Gastroesophageal sphincter (tissue), 4 donors: ENCODE measurements around the gene FSCN2. TPM values are rescaled to one million over a fixed set of nuclear protein-coding genes. Genes with fewer than 3 reads are reported as not detected.

Experiments
- ATAC-seq: fragments of 150-250 bp; one replicate; pipeline ENCODE4 v1.9.1; 2016; ENCODE audit warnings: mild to moderate bottlenecking, moderate library complexity
- H3K27ac ChIP-seq, 4 donors: fragments of 200-600 bp; sonication (generic) in 3 of 4; 1 replicate in 3 of 4; 2 replicates in 1 of 4; pipeline ENCODE4 v1.5.1; 2016 to 2019
- H3K27me3 ChIP-seq: fragments of 200-600 bp; sonication (generic); one replicate; pipeline ENCODE4 v1.5.1; 2019
- H3K36me3 ChIP-seq, 2 donors: fragments of 200-600 bp; sonication (generic); one replicate each; pipeline ENCODE4 v1.5.1; 2019; ENCODE audit warnings: control low read depth in 1 of 2
- H3K4me1 ChIP-seq, 3 donors: fragments of 200-600 bp; sonication (generic); 1 replicate in 2 of 3; 2 replicates in 1 of 3; pipeline ENCODE4 v1.5.1; 2016 to 2019; ENCODE audit warnings: control low read depth in 2 of 3
- H3K4me3 ChIP-seq, 2 donors: fragments of 200-600 bp; sonication (generic); one replicate each; pipeline ENCODE4 v1.5.1; 2019; ENCODE audit warnings: mild to moderate bottlenecking in 1 of 2, moderate library complexity in 1 of 2
- H3K9me3 ChIP-seq, 3 donors: fragments of 200-600 bp; sonication (generic); one replicate each; pipeline ENCODE4 v1.5.1; 2017 to 2019; ENCODE audit warnings: control low read depth in 2 of 3
- EP300 ChIP-seq: sonication (generic); formaldehyde crosslinking; IDR thresholded peaks from one replicate; pipeline ENCODE4 v1.6.1; 2017; ENCODE audit warnings: antibody characterized with exemption, mild to moderate bottlenecking
- POLR2A ChIP-seq, 2 donors: fragments of 450-650 bp; IDR thresholded peaks; one replicate each; pipeline ENCODE4 v1.6.1; 2017; ENCODE audit warnings: antibody characterized with exemption in 2 of 2, mild to moderate bottlenecking in 2 of 2, moderate library complexity in 1 of 2
- POLR2AphosphoS5 ChIP-seq: sonication (generic); formaldehyde crosslinking; IDR thresholded peaks from one replicate; pipeline ENCODE4 v1.6.1; 2017; ENCODE audit warnings: antibody characterized with exemption
- WGBS, 2 donors: methylation state at CpG; one replicate each; pipeline ENCODE4 v1.1.5; 2018; ENCODE audit warnings: low coverage in 1 of 2; 5-methylcytosine and 5-hydroxymethylcytosine counted together
- total RNA-seq, 4 donors: library from RNA; depleted of rRNA; stranded (reverse); fragments of >200 nt; gene quantifications; one replicate each; pipeline ENCODE4 v1.1.0, GENCODE V29; 2016
- TF ChIP-seq, protein P1 (sequence below), 4 experiments: fragments of 200-600 bp in 2 of 4; fragments of 450-650 bp in 2 of 4; sonication (generic) in 1 of 4; IDR thresholded peaks; one replicate each; pipeline ENCODE4 v1.5.1; 2017 to 2019; ENCODE audit warnings: antibody characterized with exemption in 4 of 4, mild to moderate bottlenecking in 2 of 4, moderate library complexity in 2 of 4

Gene FSCN2
- total RNA-seq, 4 donors from 2014 or later: 0.49 to 2.1 (median 1.0) TPM

DNA sequence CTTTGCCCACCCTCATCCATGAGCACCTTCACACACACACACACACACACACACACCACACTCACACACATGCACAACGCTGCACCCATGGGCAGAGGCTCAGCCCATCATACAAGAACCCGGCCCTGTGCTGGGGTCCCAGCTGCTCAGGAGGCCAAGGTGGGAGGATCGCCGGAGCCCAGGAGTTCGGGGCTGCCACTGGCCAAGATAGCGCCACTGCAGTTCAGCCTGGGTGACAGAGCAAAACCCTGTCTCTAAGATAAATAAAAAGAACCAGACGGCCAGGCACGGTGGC, 3.4 kb upstream of the FSCN2 start:
- no peak overlapping the region for H3K4me3 ChIP-seq
- H3K4me1 ChIP-seq: peaks cover 0 to 35% (median 1%) of the 10 kb centered on the region in 3 donors
- TF ChIP-seq EP300 (no peak), POLR2A (IDR thresholded peaks at IDR 0.05) (no peak), POLR2AphosphoS5 (no peak)
- TF ChIP-seq, protein P1, sequence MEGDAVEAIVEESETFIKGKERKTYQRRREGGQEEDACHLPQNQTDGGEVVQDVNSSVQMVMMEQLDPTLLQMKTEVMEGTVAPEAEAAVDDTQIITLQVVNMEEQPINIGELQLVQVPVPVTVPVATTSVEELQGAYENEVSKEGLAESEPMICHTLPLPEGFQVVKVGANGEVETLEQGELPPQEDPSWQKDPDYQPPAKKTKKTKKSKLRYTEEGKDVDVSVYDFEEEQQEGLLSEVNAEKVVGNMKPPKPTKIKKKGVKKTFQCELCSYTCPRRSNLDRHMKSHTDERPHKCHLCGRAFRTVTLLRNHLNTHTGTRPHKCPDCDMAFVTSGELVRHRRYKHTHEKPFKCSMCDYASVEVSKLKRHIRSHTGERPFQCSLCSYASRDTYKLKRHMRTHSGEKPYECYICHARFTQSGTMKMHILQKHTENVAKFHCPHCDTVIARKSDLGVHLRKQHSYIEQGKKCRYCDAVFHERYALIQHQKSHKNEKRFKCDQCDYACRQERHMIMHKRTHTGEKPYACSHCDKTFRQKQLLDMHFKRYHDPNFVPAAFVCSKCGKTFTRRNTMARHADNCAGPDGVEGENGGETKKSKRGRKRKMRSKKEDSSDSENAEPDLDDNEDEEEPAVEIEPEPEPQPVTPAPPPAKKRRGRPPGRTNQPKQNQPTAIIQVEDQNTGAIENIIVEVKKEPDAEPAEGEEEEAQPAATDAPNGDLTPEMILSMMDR (IDR thresholded peaks at IDR 0.05): no peak
- ATAC-seq: no peak
- 87% methylated on average over 6 of the region's 8 CpGs; no CpG with 5 or more reads in 1 of the 2 donors for WGBS, 2 donors
- no peaks in the 10 kb centered on the region for H3K36me3 ChIP-seq
- H3K27me3 ChIP-seq: peaks cover 70% of the 10 kb centered on the region
- no peak overlapping the region for H3K27ac ChIP-seq
- no peaks in the 10 kb centered on the region for H3K9me3 ChIP-seq

DNA sequence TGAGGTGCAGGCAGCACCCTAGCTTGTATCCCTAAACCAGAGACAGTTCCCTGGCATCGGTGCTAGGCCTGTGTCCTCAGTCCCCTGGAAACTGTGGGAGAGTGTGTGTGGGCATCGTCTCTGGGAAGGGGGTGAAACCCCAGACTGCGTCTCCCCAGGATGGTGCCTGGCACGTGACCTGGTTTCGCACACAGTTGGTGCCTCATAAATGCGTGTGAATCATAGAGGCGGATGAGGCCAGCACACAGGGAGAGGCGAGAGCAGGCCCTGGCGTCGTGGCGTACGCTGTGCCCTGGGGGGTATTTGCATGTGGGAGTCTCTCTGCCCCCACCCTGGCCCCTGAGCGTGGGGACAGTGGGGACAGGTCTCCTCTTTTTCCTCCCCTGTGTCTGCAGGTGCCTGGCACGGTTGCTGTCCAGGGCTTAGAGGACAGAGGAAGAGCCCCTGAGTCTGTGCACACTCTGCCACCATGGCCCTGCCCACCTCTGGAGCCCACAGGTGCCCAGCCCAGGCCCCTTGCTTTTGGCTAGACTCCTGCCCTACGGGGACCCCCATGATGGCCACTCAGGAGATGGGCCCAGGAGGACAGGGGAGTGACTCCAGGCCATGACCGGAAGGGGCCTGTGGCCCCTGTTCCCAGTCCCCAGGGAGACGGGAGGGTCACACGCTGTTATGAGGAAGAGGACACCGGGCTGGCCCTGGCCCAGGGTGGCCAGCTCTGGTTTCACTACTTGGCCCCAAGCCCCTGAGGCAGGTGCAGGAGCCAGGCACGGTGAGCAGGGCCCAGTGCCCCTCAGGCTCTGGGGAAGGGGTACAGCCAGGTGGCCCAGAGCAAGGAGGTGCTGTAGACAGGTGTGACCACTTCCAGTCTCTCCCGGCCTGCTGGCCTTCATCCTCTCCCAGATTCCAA, 1.3 kb upstream of the FSCN2 start:
- peaks cover 70% of the 10 kb centered on the region for H3K27me3 ChIP-seq

DNA sequence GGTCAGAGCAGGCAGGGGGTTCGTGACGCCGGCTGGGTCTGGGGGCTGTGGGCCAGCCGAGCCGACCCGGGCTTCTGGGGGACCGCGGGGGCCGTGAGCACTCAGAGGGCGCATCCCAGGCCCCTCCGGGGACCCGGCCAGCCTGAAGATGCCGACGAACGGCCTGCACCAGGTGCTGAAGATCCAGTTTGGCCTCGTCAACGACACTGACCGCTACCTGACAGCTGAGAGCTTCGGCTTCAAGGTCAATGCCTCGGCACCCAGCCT, 140 bp downstream of the FSCN2 start:
- Histone ChIP-seq H3K9me3 (no peaks in the 10 kb centered on the region), H3K27ac (no peak overlapping the region), H3K4me1 (peaks cover 0 to 21% (median 0%) of the 10 kb centered on the region in 3 donors), H3K36me3 (no peaks in the 10 kb centered on the region), H3K27me3 (peaks cover 69% of the 10 kb centered on the region), H3K4me3 (no peak overlapping the region)
- no peak for TF ChIP-seq EP300
- no peak for TF ChIP-seq POLR2A (IDR thresholded peaks at IDR 0.05)
- no peak for TF ChIP-seq POLR2AphosphoS5
- TF ChIP-seq, protein P1 (IDR thresholded peaks at IDR 0.05): no peak
- no peak for ATAC-seq
- WGBS, 2 donors: no CpG with 5 or more reads among the region's 20 CpGs

More for the DNA sequence above, 1.3 kb upstream of the FSCN2 start:
- Histone ChIP-seq H3K27ac (no peak overlapping the region), H3K36me3 (no peaks in the 10 kb centered on the region), H3K4me1 (peaks cover 0 to 27% (median 0%) of the 10 kb centered on the region in 3 donors), H3K9me3 (no peaks in the 10 kb centered on the region), H3K4me3 (no peak overlapping the region)
- ATAC-seq: no peak
- 80 to 94% methylated on average over 3 to 9 of the region's 21 CpGs for WGBS, 2 donors
- TF ChIP-seq POLR2A (IDR thresholded peaks at IDR 0.05) (no peak), POLR2AphosphoS5 (no peak), EP300 (no peak)
- TF ChIP-seq, protein P1 (IDR thresholded peaks at IDR 0.05): no peak

DNA sequence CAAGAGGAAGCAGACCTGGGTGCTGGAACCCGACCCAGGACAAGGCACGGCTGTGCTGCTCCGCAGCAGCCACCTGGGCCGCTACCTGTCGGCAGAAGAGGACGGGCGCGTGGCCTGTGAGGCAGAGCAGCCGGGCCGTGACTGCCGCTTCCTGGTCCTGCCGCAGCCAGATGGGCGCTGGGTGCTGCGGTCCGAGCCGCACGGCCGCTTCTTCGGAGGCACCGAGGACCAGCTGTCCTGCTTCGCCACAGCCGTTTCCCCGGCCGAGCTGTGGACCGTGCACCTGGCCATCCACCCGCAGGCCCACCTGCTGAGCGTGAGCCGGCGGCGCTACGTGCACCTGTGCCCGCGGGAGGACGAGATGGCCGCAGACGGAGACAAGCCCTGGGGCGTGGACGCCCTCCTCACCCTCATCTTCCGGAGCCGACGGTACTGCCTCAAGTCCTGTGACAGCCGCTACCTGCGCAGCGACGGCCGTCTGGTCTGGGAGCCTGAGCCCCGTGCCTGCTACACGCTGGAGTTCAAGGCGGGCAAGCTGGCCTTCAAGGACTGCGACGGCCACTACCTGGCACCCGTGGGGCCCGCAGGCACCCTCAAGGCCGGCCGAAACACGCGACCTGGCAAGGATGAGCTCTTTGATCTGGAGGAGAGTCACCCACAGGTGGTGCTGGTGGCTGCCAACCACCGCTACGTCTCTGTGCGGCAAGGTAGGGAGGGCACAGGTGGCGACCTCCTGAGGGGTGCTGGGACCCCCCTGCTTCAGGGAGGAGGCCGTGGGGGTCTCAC, 667 bp downstream of the FSCN2 start:
- Histone ChIP-seq H3K27ac (no peak overlapping the region), H3K9me3 (no peaks in the 10 kb centered on the region), H3K4me3 (no peak overlapping the region), H3K27me3 (peaks cover 69% of the 10 kb centered on the region), H3K4me1 (peaks cover 0 to 16% (median 0%) of the 10 kb centered on the region in 3 donors), H3K36me3 (no peaks in the 10 kb centered on the region)
- TF ChIP-seq, protein P1 (IDR thresholded peaks at IDR 0.05): no peak
- TF ChIP-seq POLR2AphosphoS5 (no peak), POLR2A (IDR thresholded peaks at IDR 0.05) (no peak), EP300 (no peak)
- WGBS, 2 donors: no CpG with 5 or more reads among the region's 62 CpGs
- no peak for ATAC-seq
